22Rv1 (cell line): Measurements from ENCODE around the gene CALCOCO1.

Experiments
- CTCF ChIP-seq: fragments of 450-650 bp; IDR thresholded peaks from 2 replicates; pipeline ENCODE4 v1.5.1; 2017; ENCODE audit warnings: mild to moderate bottlenecking
- ZFX ChIP-seq: fragments of 450-650 bp; IDR thresholded peaks from 2 replicates; pipeline ENCODE4 v1.6.1; 2017; ENCODE audit warnings: antibody characterized with exemption, borderline replicate concordance

- TF ChIP-seq CTCF: no peak
- no peak for TF ChIP-seq ZFX
Observed at GRCh38 chr12:53683983-53684382, 43.3 kb downstream of the CALCOCO1 start.
